H7 (cell line): ENCODE results near the gene SETSIP. TPM values are rescaled to one million over a fixed set of nuclear protein-coding genes. Genes with fewer than 3 reads are reported as not detected.
"Not testable (repeated sequence)": the region's sequence is repeated elsewhere in the genome, so short reads cannot be mapped to it uniquely, and the experiment has no call there.

Experiments used
- DNase-seq: peaks from one replicate; pipeline ENCODE4 v3.0.0; 2012
- H3K27me3 ChIP-seq: 2 replicates; pipeline ENCODE4 v1.6.0; 2011; ENCODE audit warnings: mild to moderate bottlenecking, low read length; ENCODE audit not compliant: control insufficient read depth, insufficient read depth
- H3K36me3 ChIP-seq: replicated peaks from 2 replicates; pipeline ENCODE4 v1.5.1; 2011; ENCODE audit warnings: low read length; ENCODE audit not compliant: control insufficient read depth, insufficient read depth
- H3K4me3 ChIP-seq: 2 replicates; pipeline ENCODE4 v1.5.1; 2011; ENCODE audit warnings: low read depth, mild to moderate bottlenecking, control low read depth, low read length, moderate library complexity; ENCODE audit not compliant: insufficient read depth
- total RNA-seq: library from RNA; depleted of rRNA; stranded (reverse); fragments of >200 nt; shearing (Covaris generic); gene quantifications from 2 replicates; pipeline ENCODE4 v1.2.3, GENCODE V29; 2014; rRNA removed

SETSIP gene
- total RNA-seq, 1 experiment from 2014 or later, result not detected

DNA sequence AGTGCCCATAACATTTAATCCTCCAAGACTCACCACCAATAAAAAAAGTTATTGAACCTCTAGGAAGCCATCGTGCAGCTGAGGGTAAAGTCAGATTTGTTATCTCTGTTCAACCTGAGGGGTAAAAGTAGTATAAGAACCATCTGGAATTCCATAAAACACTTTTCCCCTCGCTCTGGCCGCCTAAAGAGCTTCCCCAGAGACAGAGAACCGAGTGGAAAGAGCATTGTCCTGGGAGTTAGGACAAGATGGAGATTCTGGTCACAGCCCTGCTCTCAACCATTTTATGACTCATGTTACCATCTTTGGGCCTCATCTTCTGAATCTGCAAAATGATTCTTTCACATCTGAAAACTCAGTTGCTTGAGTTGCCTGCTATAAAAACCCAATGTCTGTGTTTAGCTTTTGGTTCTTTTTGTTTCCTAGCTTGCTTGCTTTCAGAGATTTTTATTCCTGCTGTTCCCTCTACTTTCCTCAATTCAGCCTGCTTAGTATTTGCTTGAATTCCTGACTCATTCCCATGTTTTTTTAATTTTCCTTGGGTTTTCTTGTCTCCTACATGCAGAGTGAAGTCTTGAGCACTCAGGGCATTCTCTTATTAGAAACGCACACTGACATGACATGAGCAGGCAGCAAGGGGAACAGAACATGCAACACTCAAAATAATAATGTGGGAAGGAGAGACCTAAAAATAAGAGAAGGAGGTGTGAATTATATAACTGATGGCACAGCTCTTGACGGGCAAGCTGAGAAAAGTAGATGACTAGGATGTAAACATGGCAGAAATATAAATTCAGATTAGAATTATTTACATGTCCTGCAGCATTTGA is 43.7 kb downstream of the SETSIP start:
- H3K36me3 ChIP-seq, result no peaks in the 10 kb centered on the region
- peaks cover 17% of the 10 kb centered on the region for H3K27me3 ChIP-seq
- no peak overlapping the region for H3K4me3 ChIP-seq
- no peak for DNase-seq

DNA sequence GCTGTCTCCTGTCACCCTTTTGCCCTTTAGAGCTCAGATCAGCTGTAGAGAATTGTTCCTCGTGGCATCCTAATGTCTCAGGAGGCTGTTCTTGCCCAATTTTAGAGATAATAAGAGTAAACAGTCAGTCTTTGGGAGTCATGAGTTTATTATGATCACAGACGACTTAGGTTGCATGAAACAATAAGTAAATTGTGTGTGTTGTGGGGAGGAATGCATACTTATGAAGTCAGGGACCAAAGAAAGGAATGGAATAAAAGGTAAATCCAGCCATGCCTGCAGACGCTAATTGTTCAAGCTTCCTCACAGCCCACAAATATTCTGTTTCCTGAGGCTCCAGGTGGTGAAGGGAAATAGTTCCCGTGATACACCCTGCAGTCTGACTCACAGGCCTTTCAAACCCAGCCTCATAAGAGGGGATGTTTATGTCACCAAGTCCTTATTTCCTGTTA is 44.5 kb downstream of the SETSIP start:
- Histone ChIP-seq H3K4me3 (peak overlapping the region; percentile 69), H3K36me3 (no peaks in the 10 kb centered on the region), H3K27me3 (peaks cover 17% of the 10 kb centered on the region)
- DNase-seq, result no peak

DNA sequence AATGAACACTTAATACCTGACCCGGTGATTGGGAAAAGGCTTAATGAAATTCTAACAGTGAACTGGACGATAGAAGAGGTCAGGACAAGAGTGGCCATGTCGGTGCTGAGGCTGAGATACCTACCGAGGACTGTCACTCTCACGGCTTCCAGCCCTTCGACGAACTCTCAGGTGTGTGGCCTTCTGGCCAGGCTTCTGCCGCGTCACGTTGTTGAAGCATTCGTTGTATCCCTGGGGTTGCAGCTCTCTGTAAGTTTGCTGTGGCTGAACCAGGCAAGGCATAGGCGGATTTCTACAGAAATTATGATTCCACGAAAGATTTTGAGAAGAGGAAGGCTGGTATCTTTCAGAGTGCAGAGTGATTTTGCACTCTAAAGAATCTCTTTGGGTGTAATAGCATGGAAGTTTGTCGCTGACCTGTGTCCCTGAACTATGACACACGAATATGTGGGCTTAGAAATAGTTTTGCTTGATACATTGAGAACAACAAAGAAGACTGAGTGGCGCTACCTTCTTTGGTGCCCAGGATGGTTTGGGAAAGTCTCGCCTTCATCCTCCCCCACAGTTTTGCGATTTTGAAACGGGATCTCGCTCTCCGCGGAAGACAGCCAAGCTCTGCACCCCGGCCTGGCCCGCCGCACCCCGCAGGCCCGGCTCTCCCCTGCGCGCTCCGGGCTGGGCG is 45.8 kb downstream of the SETSIP start:
- DNase-seq, result peak; percentile 27

DNA sequence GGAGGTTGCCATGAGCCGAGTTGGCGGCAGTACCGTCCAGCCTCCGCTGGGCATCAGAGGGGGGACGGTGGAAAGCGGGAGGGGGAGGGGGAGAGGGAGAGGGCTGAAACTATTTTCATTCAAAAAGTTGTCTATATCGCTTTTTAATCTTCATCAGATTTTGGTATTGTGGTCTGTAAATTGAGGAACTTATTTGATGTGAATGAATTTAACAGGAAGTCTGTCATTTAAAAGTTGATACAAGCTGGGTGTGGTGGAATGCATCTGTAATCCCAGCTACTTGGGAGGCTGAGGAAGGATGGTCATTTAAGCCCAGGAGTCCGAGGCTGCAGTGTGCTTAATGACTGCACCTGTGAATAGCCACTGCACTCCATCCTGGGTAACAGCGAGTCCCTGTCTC is 48.4 kb downstream of the SETSIP start:
- Histone ChIP-seq H3K4me3 (no peak overlapping the region), H3K27me3 (peaks cover 17% of the 10 kb centered on the region), H3K36me3 (no peaks in the 10 kb centered on the region)
- no peak for DNase-seq

More for the DNA sequence above, 45.8 kb downstream of the SETSIP start:
- Histone ChIP-seq H3K36me3 (no peaks in the 10 kb centered on the region), H3K4me3 (peak overlapping the region; percentile 69), H3K27me3 (peaks cover 17% of the 10 kb centered on the region)

DNA sequence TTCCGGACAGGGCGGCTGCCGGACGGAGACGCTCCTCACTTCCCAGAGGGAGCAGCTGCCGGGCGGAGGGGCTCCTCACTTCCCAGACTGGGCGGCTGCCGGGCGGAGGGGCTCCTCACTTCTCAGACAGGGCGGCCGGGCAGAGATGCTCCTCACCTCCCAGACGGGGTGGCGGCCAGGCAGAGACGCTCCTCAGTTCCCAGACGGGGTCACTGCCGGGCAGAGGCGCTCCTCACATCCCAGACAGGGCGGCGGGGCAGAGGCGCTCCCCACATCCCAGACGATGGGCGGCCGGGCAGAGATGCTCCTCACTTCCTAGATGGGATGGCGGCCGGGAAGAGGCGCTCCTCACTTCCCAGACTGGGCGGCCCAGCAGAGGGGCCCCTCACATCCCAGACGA is 49.2 kb downstream of the SETSIP start:
- H3K36me3 ChIP-seq, H3K4me3 ChIP-seq, DNase-seq: not testable (repeated sequence)
- peaks cover 17% of the 10 kb centered on the region for H3K27me3 ChIP-seq

Other genes starting within 250 kb of the SETSIP start
- 2.3 and 2.4 TPM in 2 replicates for gene TGFBR3, start 189.3 kb downstream of the SETSIP start, total RNA-seq
- 0.07 and 0.31 TPM in 2 replicates for gene BRDT, start 126.0 kb downstream of the SETSIP start, total RNA-seq
- gene EPHX4, start 45.4 kb downstream of the SETSIP start, total RNA-seq, result 0.14 and 0.63 TPM in 2 replicates
- gene BTBD8, start 4.9 kb upstream of the SETSIP start, total RNA-seq, result 3.0 and 7.9 TPM in 2 replicates
- not detected in 2 replicates for gene C1orf146, start 142.5 kb upstream of the SETSIP start, total RNA-seq
- 23.2 and 31.3 TPM in 2 replicates for gene GLMN, start 223.6 kb upstream of the SETSIP start, total RNA-seq
- gene RPAP2, start 223.6 kb upstream of the SETSIP start, total RNA-seq, result 28.3 and 35.4 TPM in 2 replicates